Pancreas (tissue), 10 donors: ENCODE measurements around the gene DYNC2I2. TPM values are rescaled to one million over a fixed set of nuclear protein-coding genes. Genes with fewer than 3 reads are reported as not detected.

Experiments
- ATAC-seq, 4 donors: fragments of 200-7000 bp; cut with Tn5 transposase; one replicate each; pipeline versions ENCODE4 v1.8.0 to v1.9.1; 2020; ENCODE audit warnings: mild to moderate bottlenecking in 4 of 4, moderate library complexity in 4 of 4
- DNase-seq, 6 donors: peaks; one replicate each; pipeline ENCODE4 v3.0.0-alpha.2; 2020
- FAIRE-seq: peaks from 2 replicates; lab custom pipeline; 2012; peaks lifted over from hg19 to GRCh38; lab: Jason Lieb, UNC
- H3K27ac ChIP-seq, 4 donors: fragments of 200-600 bp; sonication (generic); 1 replicate in 3 of 4; 2 replicates in 1 of 4; pipeline versions ENCODE4 v1.5.0 to v1.8.0; 2020
- H3K27me3 ChIP-seq, 4 donors: fragments of 200-600 bp; one replicate each; pipeline ENCODE4 v1.8.0; 2021
- H3K36me3 ChIP-seq, 3 donors: fragments of 200-600 bp; sonication (generic) in 1 of 3; one replicate each; pipeline versions ENCODE4 v1.5.0 to v1.8.0; 2020 to 2021
- H3K4me1 ChIP-seq, 3 donors: fragments of 200-600 bp; one replicate each; pipeline ENCODE4 v1.8.0; 2021
- H3K4me3 ChIP-seq, 4 donors: fragments of 200-600 bp; sonication (generic) in 2 of 4; one replicate each; pipeline versions ENCODE4 v1.5.0 to v1.8.0; 2020 to 2021
- H3K9me3 ChIP-seq, 4 donors: fragments of 200-600 bp; one replicate each; pipeline ENCODE4 v1.8.0; 2021
- WGBS, 2 donors: extraction: QIAGEN DNeasy Blood & Tissue Kit; methylation state at CpG; one replicate each; pipeline ENCODE4 v1.1.7; 2013; 5-methylcytosine and 5-hydroxymethylcytosine counted together
- intact Hi-C, 3 donors: fragments of 100-400 bp; cut with DNase I; formaldehyde crosslinking; loops; one replicate each; pipeline versions ENCODE4 v1.11.1 to v1.14.2; 2022
- polyA plus RNA-seq, 2 donors: library from polyadenylated mRNA; stranded (reverse); fragments of 200-250 nt; gene quantifications; one replicate each; pipeline ENCODE4 v1.2.3, GENCODE V29; 2013
- total RNA-seq, 6 donors: library from RNA; stranded (reverse); fragmentation: NEBNext Ultra II Directional in 4 of 6; extraction: Animal tissue kit (Norgen Biotek cat#: 25700) in 4 of 6; gene quantifications; one replicate each; pipeline versions ENCODE4 v1.2.1 to v1.2.4, GENCODE V29; 2021 to 2023
- TF ChIP-seq, protein P1 (sequence below), 4 donors: fragments of 200-600 bp; sonication (generic) in 3 of 4; IDR thresholded peaks; one replicate each; pipeline versions ENCODE4 v1.5.0 to v1.8.0; 2021; ENCODE audit warnings: antibody characterized with exemption in 4 of 4
- donor health status: healthy with polysubstance abuse.
- donor health status: DM: no; HTN: no; CAD: no; lungs with moderate emphysema.
- donor health status: DM: no; HTN: no; CAD: no.
- donor health status: control.
- donor health status: control.
- donor health status: Bipolar disorder and iron deficiency.
- donor health status: DM: yes; HTN: yes; CAD: no.
- donor health status: DM: no; HTN: no; CAD: no.
- donor health status: DM: no; HTN: no; CAD: no.
- donor health status: DM: yes; HTN: yes; CAD: no.

The DYNC2I2 gene
- total RNA-seq (10 to 100 TPM; 19.5 to 29.3 (median 21.1) TPM), polyA plus RNA-seq (10 to 100 TPM; 75.2 to 90.3 TPM)

DNA sequence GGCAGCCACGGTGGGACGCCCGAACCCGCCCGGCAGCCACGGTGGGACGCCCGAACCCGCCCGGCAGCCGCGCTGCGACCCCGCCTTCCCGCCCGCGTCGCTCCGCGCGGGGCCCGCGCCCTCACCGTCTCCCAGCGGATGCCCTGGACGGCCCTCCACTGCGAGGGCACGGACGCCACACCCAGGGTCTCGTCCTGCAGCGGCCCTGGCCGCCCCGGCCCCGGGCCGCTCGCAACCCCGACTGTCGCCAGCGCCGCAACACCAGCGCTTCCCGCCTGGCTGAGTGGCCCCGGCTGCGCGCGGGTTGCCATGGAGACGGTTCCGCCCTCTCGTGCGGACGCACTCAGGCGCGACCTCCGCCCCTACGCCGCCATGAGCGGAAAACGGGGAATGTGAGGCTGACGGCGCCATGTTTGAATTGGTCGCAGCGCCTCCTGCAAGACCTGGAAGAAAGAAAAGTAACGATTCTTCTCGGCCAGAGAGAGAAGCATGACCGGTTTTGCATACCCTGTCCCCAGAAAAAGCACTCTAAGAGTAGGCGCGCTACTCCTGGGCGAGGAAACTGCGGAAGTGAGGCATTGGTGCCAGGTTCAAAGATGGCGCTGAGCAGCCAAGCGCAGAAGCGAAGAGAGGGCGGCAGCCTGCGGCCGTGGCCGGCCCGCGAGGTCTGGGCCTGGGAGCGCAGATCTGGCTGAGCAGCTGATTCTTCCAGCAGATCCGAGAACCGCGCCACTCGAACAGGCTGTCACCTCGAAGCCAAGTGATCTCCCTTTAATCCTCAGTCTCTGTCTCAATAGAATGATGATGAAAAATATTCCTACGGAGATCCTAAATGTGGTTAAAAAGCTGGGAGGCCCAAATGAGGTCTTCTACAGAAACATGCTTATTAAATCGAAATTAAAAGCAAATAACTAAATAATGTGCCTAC lies at the start of gene DYNC2I2:
DYNC2I2 (minus strand) TSS at position 432 of the 928 bp plus-strand sequence; CDS start at position 311, 121 bp downstream.
- TF ChIP-seq, protein P1, sequence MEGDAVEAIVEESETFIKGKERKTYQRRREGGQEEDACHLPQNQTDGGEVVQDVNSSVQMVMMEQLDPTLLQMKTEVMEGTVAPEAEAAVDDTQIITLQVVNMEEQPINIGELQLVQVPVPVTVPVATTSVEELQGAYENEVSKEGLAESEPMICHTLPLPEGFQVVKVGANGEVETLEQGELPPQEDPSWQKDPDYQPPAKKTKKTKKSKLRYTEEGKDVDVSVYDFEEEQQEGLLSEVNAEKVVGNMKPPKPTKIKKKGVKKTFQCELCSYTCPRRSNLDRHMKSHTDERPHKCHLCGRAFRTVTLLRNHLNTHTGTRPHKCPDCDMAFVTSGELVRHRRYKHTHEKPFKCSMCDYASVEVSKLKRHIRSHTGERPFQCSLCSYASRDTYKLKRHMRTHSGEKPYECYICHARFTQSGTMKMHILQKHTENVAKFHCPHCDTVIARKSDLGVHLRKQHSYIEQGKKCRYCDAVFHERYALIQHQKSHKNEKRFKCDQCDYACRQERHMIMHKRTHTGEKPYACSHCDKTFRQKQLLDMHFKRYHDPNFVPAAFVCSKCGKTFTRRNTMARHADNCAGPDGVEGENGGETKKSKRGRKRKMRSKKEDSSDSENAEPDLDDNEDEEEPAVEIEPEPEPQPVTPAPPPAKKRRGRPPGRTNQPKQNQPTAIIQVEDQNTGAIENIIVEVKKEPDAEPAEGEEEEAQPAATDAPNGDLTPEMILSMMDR (IDR thresholded peaks at IDR 0.05), result no peak
- H3K27me3 ChIP-seq, result no peaks in the 10 kb centered on the region
- ATAC-seq, result peak; percentile 99 to 100 (median 99)
- DNase-seq, result peak; percentile 96 to 99 (median 98)
- intact Hi-C loops, result no loop called here
- WGBS, 2 donors, result 0 to 1% methylated on average over 73 to 86 of the region's 86 CpGs
- no peaks in the 10 kb centered on the region for H3K36me3 ChIP-seq
- peak within 1 kb of the TSS; percentile 98 to 100 (median 99) for H3K27ac ChIP-seq
- H3K4me3 ChIP-seq, result peak within 1 kb of the TSS; percentile 41 to 73 (median 60)
- H3K9me3 ChIP-seq, result no peaks in the 10 kb centered on the region
- no peaks in the 10 kb centered on the region for H3K4me1 ChIP-seq
- FAIRE-seq, result no peak

DNA sequence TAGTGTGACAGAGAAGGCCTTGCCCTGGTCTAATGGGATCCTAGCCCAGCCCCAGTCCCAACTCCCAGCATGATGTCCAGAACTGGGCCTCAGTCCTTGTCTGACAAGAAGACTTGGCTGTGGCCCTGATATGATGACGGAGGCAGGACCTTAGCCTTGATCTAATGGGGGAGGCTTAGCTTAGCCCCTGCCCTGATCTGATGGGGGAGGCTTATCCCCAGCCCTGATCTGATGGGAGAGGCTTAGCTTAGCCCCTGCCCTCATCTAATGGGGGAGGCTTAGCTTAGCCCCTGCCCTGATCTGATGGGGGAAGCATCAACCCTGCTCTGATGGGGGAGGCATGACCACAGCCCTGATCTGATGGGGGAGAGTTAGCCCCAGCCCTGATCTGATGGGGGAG lies 49.4 kb upstream of the DYNC2I2 start:
- Histone ChIP-seq H3K4me3 (no peak overlapping the region), H3K9me3 (no peaks in the 10 kb centered on the region), H3K36me3 (no peaks in the 10 kb centered on the region), H3K4me1 (peaks cover 0 to 6% (median 0%) of the 10 kb centered on the region in 3 donors), H3K27me3 (no peaks in the 10 kb centered on the region), H3K27ac (no peak overlapping the region)
- intact Hi-C loops, result no loop called here
- TF ChIP-seq, protein P1 (IDR thresholded peaks at IDR 0.05), result no peak
- ATAC-seq (no peak), FAIRE-seq (no peak), DNase-seq (peak in 1 of 6 donors; percentile 25)
- 91 to 93% methylated on average over 1 of the region's 1 CpG for WGBS, 2 donors

DNA sequence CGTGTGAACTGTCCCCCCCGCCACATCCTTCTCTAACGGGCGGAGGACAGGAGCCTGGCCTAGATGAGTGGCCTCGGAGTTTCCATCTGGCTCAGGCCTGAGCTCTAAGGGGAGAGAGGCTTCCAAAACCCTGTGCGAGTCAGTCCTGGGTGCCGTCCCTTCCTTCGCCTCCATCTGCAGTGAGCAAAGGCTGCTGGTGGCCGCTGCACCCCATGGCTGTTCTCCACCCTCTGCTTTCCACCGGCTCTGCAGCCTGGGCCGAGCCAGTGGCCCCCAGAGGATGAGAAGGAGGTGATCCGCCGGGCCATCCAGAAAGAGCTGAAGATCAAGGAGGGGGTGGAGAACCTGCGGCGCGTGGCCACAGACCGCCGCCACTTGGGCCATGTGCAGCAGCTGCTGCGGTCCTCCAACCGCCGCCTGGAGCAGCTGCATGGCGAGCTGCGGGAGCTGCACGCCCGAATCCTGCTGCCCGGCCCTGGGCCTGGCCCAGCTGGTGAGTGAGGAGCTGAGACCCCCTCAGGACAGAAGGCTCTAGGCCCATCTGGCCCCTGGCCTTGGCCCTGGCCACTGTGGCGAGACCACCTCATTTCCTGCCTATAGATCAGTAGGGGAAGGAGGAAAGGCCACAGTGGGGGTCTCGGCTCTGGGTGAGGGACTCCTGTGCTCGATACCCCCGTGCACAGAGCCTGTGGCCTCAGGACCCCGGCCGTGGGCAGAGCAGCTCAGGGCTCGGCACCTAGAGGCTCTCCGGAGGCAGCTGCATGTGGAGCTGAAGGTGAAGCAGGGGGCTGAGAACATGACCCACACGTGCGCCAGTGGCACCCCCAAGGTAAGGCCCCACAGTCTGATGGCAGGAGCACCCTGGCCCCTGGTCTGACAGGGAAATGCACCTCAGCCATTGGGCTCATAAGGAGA lies 48.7 kb upstream of the DYNC2I2 start:
- Histone ChIP-seq H3K4me3 (no peak overlapping the region), H3K4me1 (peaks cover 0 to 6% (median 0%) of the 10 kb centered on the region in 3 donors), H3K9me3 (no peaks in the 10 kb centered on the region), H3K27me3 (no peaks in the 10 kb centered on the region), H3K36me3 (no peaks in the 10 kb centered on the region), H3K27ac (no peak overlapping the region)
- DNase-seq (peak in 2 of 6 donors; percentile 51 to 57), ATAC-seq (no peak), FAIRE-seq (no peak)
- TF ChIP-seq, protein P1 (IDR thresholded peaks at IDR 0.05), result no peak
- 90 to 94% methylated on average over 31 to 36 of the region's 36 CpGs for WGBS, 2 donors
- intact Hi-C loops, result no loop called here

DNA sequence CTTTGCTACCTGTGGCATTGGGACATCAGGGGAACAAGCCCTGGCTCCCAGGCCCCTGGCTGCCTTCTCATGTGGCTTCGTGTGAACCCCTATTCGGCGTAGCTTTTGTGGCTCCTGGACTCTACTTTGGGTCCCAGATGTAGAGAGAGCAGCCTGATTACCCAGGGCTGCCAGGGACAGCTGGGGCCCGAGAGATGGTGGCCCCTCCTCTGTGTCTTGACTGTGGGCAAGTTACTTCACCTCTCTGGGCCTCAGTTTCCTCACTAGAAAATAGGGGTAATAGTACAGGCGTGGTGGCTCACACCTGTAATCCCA lies 47.7 kb upstream of the DYNC2I2 start:
- H3K4me3 ChIP-seq, result no peak overlapping the region
- no peaks in the 10 kb centered on the region for H3K36me3 ChIP-seq
- no peaks in the 10 kb centered on the region for H3K27me3 ChIP-seq
- FAIRE-seq, result no peak
- ATAC-seq, result no peak
- peak overlapping the region in 1 of 4 donors; percentile 22 for H3K27ac ChIP-seq
- H3K4me1 ChIP-seq, result peaks cover 0 to 6% (median 0%) of the 10 kb centered on the region in 3 donors
- TF ChIP-seq, protein P1 (IDR thresholded peaks at IDR 0.05), result no peak
- intact Hi-C loops, result no loop called here
- 93 to 95% methylated on average over 5 of the region's 5 CpGs for WGBS, 2 donors
- no peaks in the 10 kb centered on the region for H3K9me3 ChIP-seq
- DNase-seq, result peak in 1 of 6 donors; percentile 13
